HG03432 (cell line): Measurements from ENCODE around the gene SLC41A2.

Experiments
- ATAC-seq: cut with Tn5 transposase; IDR thresholded peaks from one replicate; pipeline ENCODE4 v1.9.1; 2021; ENCODE audit warnings: mild to moderate bottlenecking, moderate library complexity; ENCODE audit not compliant: unreplicated experiment

Gene SLC41A2

GRCh38 chr12:104930388-104931326 is 27.4 kb downstream of the SLC41A2 start:
- peak; percentile 94 for ATAC-seq

GRCh38 chr12:104929977-104930376 is 28.1 kb downstream of the SLC41A2 start:
- ATAC-seq: peak; percentile 29

GRCh38 chr12:104929368-104929767 is 28.7 kb downstream of the SLC41A2 start:
- no peak for ATAC-seq

- ATAC-seq: no peak
Measured at GRCh38 chr12:104928036-104928745, 29.9 kb downstream of the SLC41A2 start.

GRCh38 chr12:104925501-104925900 is 32.6 kb downstream of the SLC41A2 start:
- ATAC-seq: no peak

GRCh38 chr12:104921340-104921739 is 36.8 kb downstream of the SLC41A2 start:
- ATAC-seq: no peak

GRCh38 chr12:104911942-104912341 is 46.1 kb downstream of the SLC41A2 start:
- no peak for ATAC-seq

- ATAC-seq: no peak
Measured at GRCh38 chr12:104910196-104910840, 47.8 kb downstream of the SLC41A2 start.

GRCh38 chr12:104909761-104910160 is 48.3 kb downstream of the SLC41A2 start:
- ATAC-seq: no peak
